ENCODE results near the gene KDM4C. TPM values are rescaled to one million over a fixed set of nuclear protein-coding genes. Genes with fewer than 3 reads are reported as not detected.
A peak's percentile ranks its signal among the peaks of the same experiment; 100 is the strongest.
"Not testable (repeated sequence)": the region's sequence is repeated elsewhere in the genome, so short reads cannot be mapped to it uniquely, and the experiment has no call there.

KDM4C gene
- total RNA-seq, 2 donors from 2014 or later, result 42.3 to 55.6 TPM

GRCh38 chr9:6938873-6939272 is 181.1 kb downstream of the KDM4C start:
- DNase-seq (no peak), ATAC-seq (no peak)
- intact Hi-C loops (cut with DNase I, micrococcal nuclease), result no loop called here

GRCh38 chr9:6941501-6941900 is 183.7 kb downstream of the KDM4C start:
- no peak for ATAC-seq
- intact Hi-C loops (cut with DNase I, micrococcal nuclease), result no loop called here
- no peak for DNase-seq

GRCh38 chr9:6942406-6942805 is 184.6 kb downstream of the KDM4C start:
- ATAC-seq, result no peak
- intact Hi-C loops (cut with DNase I, micrococcal nuclease), result no loop called here
- DNase-seq, result no peak

- intact Hi-C loops (cut with DNase I, micrococcal nuclease), result no loop called here
- DNase-seq (no peak), ATAC-seq (no peak)
Observed at GRCh38 chr9:6943293-6943692, 185.5 kb downstream of the KDM4C start.

GRCh38 chr9:6944093-6944551 is 186.3 kb downstream of the KDM4C start:
- DNase-seq (no peak), ATAC-seq (no peak)
- intact Hi-C loops (cut with DNase I, micrococcal nuclease), result no loop called here

GRCh38 chr9:6944896-6945295 is 187.1 kb downstream of the KDM4C start:
- no peak for DNase-seq
- intact Hi-C loops (cut with DNase I, micrococcal nuclease), result no loop called here
- no peak for ATAC-seq

GRCh38 chr9:6945816-6946215 is 188.0 kb downstream of the KDM4C start:
- DNase-seq, result no peak
- no peak for ATAC-seq
- intact Hi-C loops (cut with DNase I, micrococcal nuclease), result no loop called here

- ATAC-seq, result no peak
- intact Hi-C loops (cut with DNase I, micrococcal nuclease), result no loop called here
- no peak for DNase-seq
Observed at GRCh38 chr9:6946583-6947166, 188.9 kb downstream of the KDM4C start.

- ATAC-seq; intact Hi-C loops (cut with DNase I, micrococcal nuclease); DNase-seq: not testable (repeated sequence)
Observed at GRCh38 chr9:6948921-6949320, 191.1 kb downstream of the KDM4C start.

GRCh38 chr9:6955251-6955921 is 197.6 kb downstream of the KDM4C start:
- intact Hi-C loops (cut with DNase I, micrococcal nuclease), result no loop called here
- DNase-seq (no peak), ATAC-seq (no peak)

- ATAC-seq, result no peak
- intact Hi-C loops (cut with DNase I, micrococcal nuclease), result no loop called here
- no peak for DNase-seq
Observed at GRCh38 chr9:6956879-6957278, 199.1 kb downstream of the KDM4C start.

- intact Hi-C loops (cut with DNase I, micrococcal nuclease), result no loop called here
- DNase-seq (no peak), ATAC-seq (peak; percentile 92)
Observed at GRCh38 chr9:6959270-6960000, 201.7 kb downstream of the KDM4C start.

GRCh38 chr9:6960777-6961176 is 203.0 kb downstream of the KDM4C start:
- intact Hi-C loops (cut with DNase I, micrococcal nuclease), result no loop called here
- ATAC-seq (no peak), DNase-seq (no peak)

GRCh38 chr9:6961845-6962522 is 204.2 kb downstream of the KDM4C start:
- intact Hi-C loops (cut with DNase I, micrococcal nuclease), result no loop called here
- ATAC-seq (no peak), DNase-seq (no peak)

- DNase-seq (no peak), ATAC-seq (no peak)
- intact Hi-C loops (cut with DNase I, micrococcal nuclease), result no loop called here
Observed at GRCh38 chr9:6965566-6965965, 207.8 kb downstream of the KDM4C start.

GRCh38 chr9:6968271-6968670 is 210.5 kb downstream of the KDM4C start:
- ATAC-seq (peak; percentile 26), DNase-seq (no peak)
- intact Hi-C loops (cut with DNase I, micrococcal nuclease), result no loop called here

GRCh38 chr9:6969805-6970204 is 212.0 kb downstream of the KDM4C start:
- ATAC-seq, result no peak

GRCh38 chr9:6973089-6973488 is 215.3 kb downstream of the KDM4C start:
- intact Hi-C loops (cut with DNase I, micrococcal nuclease), result no loop called here
- no peak for ATAC-seq
- no peak for DNase-seq

More at GRCh38 chr9:6969805-6970204, 212.0 kb downstream of the KDM4C start:
- no peak for DNase-seq
- intact Hi-C loops (cut with DNase I, micrococcal nuclease), result no loop called here

- intact Hi-C loops (cut with DNase I, micrococcal nuclease), result no loop called here
- DNase-seq (no peak), ATAC-seq (no peak)
Observed at GRCh38 chr9:6973762-6974161, 216.0 kb downstream of the KDM4C start.

- ATAC-seq (no peak), DNase-seq (no peak)
- intact Hi-C loops (cut with DNase I, micrococcal nuclease), result no loop called here
Observed at GRCh38 chr9:6975198-6975597, 217.4 kb downstream of the KDM4C start.
